HepG2 (cell line): ENCODE data around the gene ZMYND8. TPM values are rescaled to one million over a fixed set of nuclear protein-coding genes. Genes with fewer than 3 reads are reported as not detected.

Source experiments
- ATAC-seq: fragments of 200-7000 bp; cut with Tn5 transposase; 3 replicates; pipeline ENCODE4 v1.9.1; 2020; ENCODE audit warnings: mild to moderate bottlenecking, moderate library complexity
- BruUV-seq: library from RNA; stranded (reverse); fragments of 400-500 nt; replicated peaks from 2 replicates; lab custom pipeline; 2021; lab: Mats Ljungman, UMichigan
- CTCF ChIA-PET: fragments of 300-600 bp; formaldehyde crosslinking; extraction: SDS; loops from one replicate; lab custom pipeline; 2021; ENCODE audit warnings: low total read pairs, inconsistent platforms, low intra/inter-chr PET ratio; lab: Yijun Ruan, JAX
- POLR2A ChIA-PET: fragments of 350-600 bp; sonication (Branson Sonifier 250); formaldehyde crosslinking; loops from one replicate; lab custom pipeline; 2020; ENCODE audit warnings: antibody characterized with exemption, inconsistent platforms; lab: Yijun Ruan, JAX
- DNase-seq: peaks from one replicate; pipeline ENCODE4 v3.0.0-alpha.2; 2015; ENCODE audit warnings: low spot score
- FAIRE-seq: peaks from 3 replicates; lab custom pipeline; 2011; peaks lifted over from hg19 to GRCh38; lab: Jason Lieb, UNC
- H2AFZ ChIP-seq: one replicate; pipeline ENCODE4 v1.6.1; 2011; ENCODE audit warnings: low read length, inconsistent platforms
- H3K27ac ChIP-seq: fragments of 300-600 bp; 3 replicates; pipeline ENCODE4 v1.8.0; 2011; ENCODE audit warnings: mixed run types, mild to moderate bottlenecking, mixed read lengths, low read length, inconsistent platforms; ENCODE audit not compliant: insufficient read depth; ENCODE audit errors: extremely low read length
- H3K27me3 ChIP-seq, 2 experiments: fragments of 200-600 bp in 1 of 2; 2 replicates in 1 of 2; 3 replicates in 1 of 2; pipeline versions ENCODE4 v1.6.0 to v1.8.0; 2011; ENCODE audit warnings: low read length in 2 of 2, mild to moderate bottlenecking in 2 of 2, moderate library complexity in 2 of 2, inconsistent platforms in 1 of 2; ENCODE audit not compliant: insufficient read depth in 2 of 2, control insufficient read depth in 1 of 2
- H3K36me3 ChIP-seq, 2 experiments: fragments of 200-600 bp in 1 of 2; replicated peaks in 1 of 2; 2 replicates in 1 of 2; 3 replicates in 1 of 2; pipeline versions ENCODE4 v1.5.1 to v1.8.0; 2011; ENCODE audit warnings: low read length in 2 of 2, inconsistent platforms in 1 of 2; ENCODE audit not compliant: insufficient read depth in 2 of 2, control insufficient read depth in 1 of 2
- H3K4me1 ChIP-seq: 2 replicates; pipeline ENCODE4 v1.5.1; 2012; ENCODE audit warnings: low read length, inconsistent platforms; ENCODE audit not compliant: insufficient read depth
- H3K4me2 ChIP-seq: 2 replicates; pipeline ENCODE4 v1.6.0; 2011; ENCODE audit warnings: low read depth, low read length, inconsistent platforms
- H3K4me3 ChIP-seq, 3 experiments: fragments of 200-600 bp in 1 of 3; sonication (generic), shearing (Covaris generic) in 1 of 3; replicated peaks in 1 of 3; 2 replicates each; pipeline ENCODE4 v1.5.1; 2011 to 2016; ENCODE audit warnings: low read length in 3 of 3, inconsistent platforms in 2 of 3, low read depth in 2 of 3, mild to moderate bottlenecking in 2 of 3, control low read depth in 1 of 3, mixed read lengths in 1 of 3; ENCODE audit not compliant: insufficient read depth in 1 of 3
- H3K79me2 ChIP-seq: one replicate; pipeline ENCODE4 v1.6.1; 2011; ENCODE audit warnings: low read length, inconsistent platforms; ENCODE audit not compliant: insufficient read depth
- H3K9ac ChIP-seq: 2 replicates; pipeline ENCODE4 v1.6.0; 2011; ENCODE audit warnings: mild to moderate bottlenecking, low read depth, low read length, inconsistent platforms; ENCODE audit not compliant: insufficient read depth
- H3K9me3 ChIP-seq: 2 replicates; pipeline ENCODE4 v1.5.1; 2012; ENCODE audit warnings: mild to moderate bottlenecking, low read length
- H4K20me1 ChIP-seq: 2 replicates; pipeline ENCODE4 v1.6.0; 2011; ENCODE audit warnings: inconsistent platforms, mild to moderate bottlenecking, low read length, moderate library complexity; ENCODE audit not compliant: insufficient read depth
- KDM2A ChIP-seq: sonication (generic); formaldehyde crosslinking; IDR thresholded peaks from 2 replicates; pipeline ENCODE4 v1.4.0; 2020; ENCODE audit warnings: low read depth, missing genetic modification reagents, borderline replicate concordance
- MAFG ChIP-seq: sonication (generic); formaldehyde crosslinking; IDR thresholded peaks from 2 replicates; pipeline ENCODE4 v1.5.1; 2020; ENCODE audit warnings: mild to moderate bottlenecking, missing genetic modification reagents
- NR2C2 ChIP-seq: sonication (generic); formaldehyde crosslinking; IDR thresholded peaks from 2 replicates; pipeline ENCODE4 v1.4.0; 2020; ENCODE audit warnings: missing genetic modification reagents, mild to moderate bottlenecking, moderate library complexity, borderline replicate concordance
- POLR2AphosphoS2 ChIP-seq: IDR thresholded peaks from 2 replicates; pipeline ENCODE4 v1.6.1; 2011; ENCODE audit warnings: low read depth, low read length, improper control_type of control experiment
- SAP130 ChIP-seq: IDR thresholded peaks from 2 replicates; pipeline ENCODE4 v1.6.1; 2016; ENCODE audit warnings: low read depth
- TEAD3 ChIP-seq: optimal IDR thresholded peaks from 2 replicates; pipeline ENCODE3; 2016; ENCODE audit warnings: borderline replicate concordance
- ZNF354B ChIP-seq: sonication (generic); formaldehyde crosslinking; IDR thresholded peaks from 2 replicates; pipeline ENCODE4 v1.8.0; 2022; ENCODE audit warnings: mild to moderate bottlenecking, missing genetic modification reagents
- ZNF589 ChIP-seq: sonication (generic); formaldehyde crosslinking; conservative IDR thresholded peaks from 2 replicates; pipeline ENCODE4 v1.8.0; 2022; ENCODE audit warnings: mild to moderate bottlenecking, moderate library complexity, missing genetic modification reagents
- WGBS: methylation state at CpG from one replicate; pipeline ENCODE4 v1.1.6; 2017; ENCODE audit warnings: low lambda C conversion rate; 5-methylcytosine and 5-hydroxymethylcytosine counted together
- in situ Hi-C: cut with HindIII; loops from 2 replicates; pipeline ENCODE4 v1.10.0; 2017; ENCODE audit warnings: low pct_unique_long_range_greater_than_20kb; ENCODE audit not compliant: extremely low pct_ligation_motif_present
- intact Hi-C: fragments of 100-400 bp; cut with micrococcal nuclease; formaldehyde crosslinking; loops from one replicate; pipeline ENCODE4 v1.10.0; 2022; ENCODE audit not compliant: unreplicated experiment
- polyA plus RNA-seq, 8 experiments: library from polyadenylated mRNA; depleted of rRNA in 3 of 8; stranded (reverse) in 7 of 8; unstranded in 1 of 8; fragments of >200 nt; fragmentation: Illumina TruSeq in 4 of 8; extraction: Trizol in 4 of 8; gene quantifications; 2 replicates each; pipeline versions ENCODE4 v1.2.1 to v1.2.3, GENCODE V29; 2011 to 2016; ENCODE audit warnings: low read depth in 4 of 8, missing spikeins in 1 of 8, mixed read lengths in 1 of 8; ENCODE audit not compliant: insufficient read depth in 1 of 8
- total RNA-seq, 5 experiments: library from RNA; depleted of rRNA; stranded (reverse); fragments of >200 nt; fragmentation: Illumina TruSeq; extraction: Trizol; gene quantifications; 2 replicates each; pipeline ENCODE4 v1.2.3, GENCODE V29; 2016; ENCODE audit warnings: low read depth in 1 of 5
- TF ChIP-seq, protein P1 (sequence below): sonication (generic); formaldehyde crosslinking; IDR thresholded peaks from 2 replicates; pipeline ENCODE4 v1.5.0; 2020; ENCODE audit warnings: mild to moderate bottlenecking, missing genetic modification reagents, borderline replicate concordance
- TF ChIP-seq, protein P2 (sequence below): sonication (generic); formaldehyde crosslinking; IDR thresholded peaks from 2 replicates; pipeline ENCODE4 v1.5.1; 2020; ENCODE audit warnings: mild to moderate bottlenecking, missing genetic modification reagents, borderline replicate concordance
- TF ChIP-seq, protein P3 (sequence below): sonication (generic); formaldehyde crosslinking; IDR thresholded peaks from 2 replicates; pipeline ENCODE4 v1.8.1; 2023; ENCODE audit warnings: mild to moderate bottlenecking, missing genetic modification reagents
- TF ChIP-seq, protein P4 (sequence below): sonication (generic); formaldehyde crosslinking; IDR thresholded peaks from 2 replicates; pipeline ENCODE4 v1.8.1; 2023; ENCODE audit warnings: mild to moderate bottlenecking, missing genetic modification reagents, borderline replicate concordance

Gene ZMYND8
- total and polyA plus RNA-seq, 2 of the 13 experiments (the other 11 are each of a cell fraction or from before 2014, with no cell fraction given) = 53.9 to 84.7 TPM

DNA sequence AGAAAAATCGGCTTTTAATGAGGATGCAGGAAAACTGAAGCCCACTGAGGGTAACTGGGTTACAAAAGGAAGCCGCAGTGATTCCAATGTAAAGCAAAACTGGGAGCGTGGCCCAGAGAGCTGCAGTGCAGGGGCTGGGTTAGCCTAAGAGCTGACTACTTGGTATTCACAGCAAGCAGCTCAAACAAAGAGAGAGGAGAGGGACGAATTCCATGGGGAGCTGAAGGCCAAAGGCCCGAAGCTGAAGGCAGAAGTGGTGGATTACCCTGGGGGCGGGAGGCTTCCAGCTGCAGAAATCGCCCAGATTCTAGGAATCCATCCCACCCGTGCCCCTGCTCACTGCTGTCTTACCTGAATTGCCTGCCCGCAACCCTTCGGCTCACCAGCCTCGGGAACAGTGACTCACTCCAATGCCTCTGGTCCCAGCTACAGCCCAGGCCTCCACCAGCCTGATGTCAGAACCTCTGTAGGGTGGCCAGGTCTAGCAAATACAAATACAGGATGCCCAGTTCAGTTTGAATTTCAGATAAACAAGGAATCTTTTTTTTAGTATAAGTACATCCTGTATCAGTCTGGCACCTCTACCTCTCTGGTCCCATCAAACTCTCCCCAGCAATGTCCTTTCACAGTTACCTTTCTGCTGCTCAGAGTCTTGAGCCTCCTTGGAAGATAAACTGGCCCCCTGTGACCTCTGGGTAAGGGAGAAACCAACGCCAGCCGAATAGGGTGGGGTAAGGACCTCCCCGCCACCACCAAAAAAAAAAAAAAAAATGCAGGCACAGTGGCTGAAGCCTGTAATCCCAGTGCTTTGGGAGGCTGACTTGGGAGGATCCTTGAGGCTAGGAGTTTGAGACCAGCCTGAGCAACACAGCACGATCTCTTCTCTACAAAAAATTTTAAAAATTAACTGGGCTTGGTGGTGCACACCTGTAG, 14.6 kb upstream of the ZMYND8 start:
- H3K9ac ChIP-seq = peak overlapping the region; percentile 44
- in situ Hi-C loops = no loop called here
- peak overlapping the region; percentile 36 for H3K27ac ChIP-seq
- POLR2A ChIA-PET = interaction anchor here (1.3 to 6.4 kb wide), 4 partner anchors 8 to 84 kb away, joined by 4 to 264 read pairs (median 8); partner anchors contain the start of gene ZMYND8
- no TSS peak for BruUV-seq
- DNase-seq (peak; percentile 70), ATAC-seq (peak; percentile 89), FAIRE-seq (peak; percentile 36)
- H3K79me2 ChIP-seq = no peaks in the 10 kb centered on the region
- H3K27me3 ChIP-seq = no peaks in the 10 kb centered on the region
- no peaks in the 10 kb centered on the region for H3K9me3 ChIP-seq
- H2AFZ ChIP-seq = peak overlapping the region; percentile 16
- intact Hi-C loops = no loop called here
- CTCF ChIA-PET = no interaction called here
- H3K4me2 ChIP-seq = peak overlapping the region; percentile 77
- 21% methylated on average over 15 of the region's 15 CpGs for WGBS
- H3K36me3 ChIP-seq = no peaks in the 10 kb centered on the region
- H3K4me3 ChIP-seq = peak overlapping the region; percentile 3 to 51 (median 49); a peak in 5 of 6 replicates
- no peaks in the 10 kb centered on the region for H4K20me1 ChIP-seq
- H3K4me1 ChIP-seq = peaks cover 42% of the 10 kb centered on the region
- TF ChIP-seq MAFG = peak; percentile 20; the same call in 1 of the 2 replicates
- TF ChIP-seq, protein P1, sequence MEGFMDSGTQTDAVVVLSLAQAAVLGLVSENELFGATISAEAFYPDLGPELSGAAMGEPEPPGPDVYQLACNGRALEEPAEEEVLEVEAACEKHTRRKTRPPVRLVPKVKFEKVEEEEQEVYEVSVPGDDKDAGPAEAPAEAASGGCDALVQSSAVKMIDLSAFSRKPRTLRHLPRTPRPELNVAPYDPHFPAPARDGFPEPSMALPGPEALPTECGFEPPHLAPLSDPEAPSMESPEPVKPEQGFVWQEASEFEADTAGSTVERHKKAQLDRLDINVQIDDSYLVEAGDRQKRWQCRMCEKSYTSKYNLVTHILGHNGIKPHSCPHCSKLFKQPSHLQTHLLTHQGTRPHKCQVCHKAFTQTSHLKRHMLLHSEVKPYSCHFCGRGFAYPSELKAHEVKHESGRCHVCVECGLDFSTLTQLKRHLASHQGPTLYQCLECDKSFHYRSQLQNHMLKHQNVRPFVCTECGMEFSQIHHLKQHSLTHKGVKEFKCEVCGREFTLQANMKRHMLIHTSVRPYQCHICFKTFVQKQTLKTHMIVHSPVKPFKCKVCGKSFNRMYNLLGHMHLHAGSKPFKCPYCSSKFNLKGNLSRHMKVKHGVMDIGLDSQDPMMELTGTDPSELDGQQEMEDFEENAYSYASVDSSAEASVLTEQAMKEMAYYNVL (CRISPR knock-in tag) = peak; percentile 54; the same call in 1 of the 2 replicates
- peak; percentile 85 for TF ChIP-seq TEAD3
- TF ChIP-seq, protein P2, sequence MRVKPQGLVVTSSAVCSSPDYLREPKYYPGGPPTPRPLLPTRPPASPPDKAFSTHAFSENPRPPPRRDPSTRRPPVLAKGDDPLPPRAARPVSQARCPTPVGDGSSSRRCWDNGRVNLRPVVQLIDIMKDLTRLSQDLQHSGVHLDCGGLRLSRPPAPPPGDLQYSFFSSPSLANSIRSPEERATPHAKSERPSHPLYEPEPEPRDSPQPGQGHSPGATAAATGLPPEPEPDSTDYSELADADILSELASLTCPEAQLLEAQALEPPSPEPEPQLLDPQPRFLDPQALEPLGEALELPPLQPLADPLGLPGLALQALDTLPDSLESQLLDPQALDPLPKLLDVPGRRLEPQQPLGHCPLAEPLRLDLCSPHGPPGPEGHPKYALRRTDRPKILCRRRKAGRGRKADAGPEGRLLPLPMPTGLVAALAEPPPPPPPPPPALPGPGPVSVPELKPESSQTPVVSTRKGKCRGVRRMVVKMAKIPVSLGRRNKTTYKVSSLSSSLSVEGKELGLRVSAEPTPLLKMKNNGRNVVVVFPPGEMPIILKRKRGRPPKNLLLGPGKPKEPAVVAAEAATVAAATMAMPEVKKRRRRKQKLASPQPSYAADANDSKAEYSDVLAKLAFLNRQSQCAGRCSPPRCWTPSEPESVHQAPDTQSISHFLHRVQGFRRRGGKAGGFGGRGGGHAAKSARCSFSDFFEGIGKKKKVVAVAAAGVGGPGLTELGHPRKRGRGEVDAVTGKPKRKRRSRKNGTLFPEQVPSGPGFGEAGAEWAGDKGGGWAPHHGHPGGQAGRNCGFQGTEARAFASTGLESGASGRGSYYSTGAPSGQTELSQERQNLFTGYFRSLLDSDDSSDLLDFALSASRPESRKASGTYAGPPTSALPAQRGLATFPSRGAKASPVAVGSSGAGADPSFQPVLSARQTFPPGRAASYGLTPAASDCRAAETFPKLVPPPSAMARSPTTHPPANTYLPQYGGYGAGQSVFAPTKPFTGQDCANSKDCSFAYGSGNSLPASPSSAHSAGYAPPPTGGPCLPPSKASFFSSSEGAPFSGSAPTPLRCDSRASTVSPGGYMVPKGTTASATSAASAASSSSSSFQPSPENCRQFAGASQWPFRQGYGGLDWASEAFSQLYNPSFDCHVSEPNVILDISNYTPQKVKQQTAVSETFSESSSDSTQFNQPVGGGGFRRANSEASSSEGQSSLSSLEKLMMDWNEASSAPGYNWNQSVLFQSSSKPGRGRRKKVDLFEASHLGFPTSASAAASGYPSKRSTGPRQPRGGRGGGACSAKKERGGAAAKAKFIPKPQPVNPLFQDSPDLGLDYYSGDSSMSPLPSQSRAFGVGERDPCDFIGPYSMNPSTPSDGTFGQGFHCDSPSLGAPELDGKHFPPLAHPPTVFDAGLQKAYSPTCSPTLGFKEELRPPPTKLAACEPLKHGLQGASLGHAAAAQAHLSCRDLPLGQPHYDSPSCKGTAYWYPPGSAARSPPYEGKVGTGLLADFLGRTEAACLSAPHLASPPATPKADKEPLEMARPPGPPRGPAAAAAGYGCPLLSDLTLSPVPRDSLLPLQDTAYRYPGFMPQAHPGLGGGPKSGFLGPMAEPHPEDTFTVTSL = peak; percentile 42; the same call in 1 of the 2 replicates
- 0 out of 2 replicates have a peak, but pooled peaks have one; percentile 65 for TF ChIP-seq ZNF354B (CRISPR knock-in tag)
- TF ChIP-seq NR2C2 (CRISPR knock-in tag) = no peak
- TF ChIP-seq POLR2AphosphoS2 = no peak
- no peak for TF ChIP-seq ZNF589
- TF ChIP-seq, protein P3, sequence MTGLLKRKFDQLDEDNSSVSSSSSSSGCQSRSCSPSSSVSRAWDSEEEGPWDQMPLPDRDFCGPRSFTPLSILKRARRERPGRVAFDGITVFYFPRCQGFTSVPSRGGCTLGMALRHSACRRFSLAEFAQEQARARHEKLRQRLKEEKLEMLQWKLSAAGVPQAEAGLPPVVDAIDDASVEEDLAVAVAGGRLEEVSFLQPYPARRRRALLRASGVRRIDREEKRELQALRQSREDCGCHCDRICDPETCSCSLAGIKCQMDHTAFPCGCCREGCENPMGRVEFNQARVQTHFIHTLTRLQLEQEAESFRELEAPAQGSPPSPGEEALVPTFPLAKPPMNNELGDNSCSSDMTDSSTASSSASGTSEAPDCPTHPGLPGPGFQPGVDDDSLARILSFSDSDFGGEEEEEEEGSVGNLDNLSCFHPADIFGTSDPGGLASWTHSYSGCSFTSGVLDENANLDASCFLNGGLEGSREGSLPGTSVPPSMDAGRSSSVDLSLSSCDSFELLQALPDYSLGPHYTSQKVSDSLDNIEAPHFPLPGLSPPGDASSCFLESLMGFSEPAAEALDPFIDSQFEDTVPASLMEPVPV (CRISPR knock-in tag) = no peak
- peak; percentile 47; the same call in 1 of the 2 replicates for TF ChIP-seq KDM2A (CRISPR knock-in tag)
- TF ChIP-seq SAP130 (CRISPR knock-in tag) = peak; percentile 48
- TF ChIP-seq, protein P4, sequence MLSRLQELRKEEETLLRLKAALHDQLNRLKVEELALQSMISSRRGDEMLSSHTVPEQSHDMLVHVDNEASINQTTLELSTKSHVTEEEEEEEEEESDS = 0 out of 2 replicates have a peak, but pooled peaks have one; percentile 41
